Stimulated activated CD8-positive, alpha-beta memory T cell treated with anti-CD3 and anti-CD28 coated beads, Interleukin-15, amount 100 ng/mL, for 1 hour (primary cell): ENCODE measurements around the gene CKMT2.

Experiments
- DNase-seq: peaks from one replicate; pipeline ENCODE4 v3.0.0-alpha.2; 2020; ENCODE audit warnings: low read depth

The CKMT2 gene

GRCh38 chr5:81216152-81216551 is 17.0 kb upstream of the CKMT2 start:
- DNase-seq = no peak

GRCh38 chr5:81219389-81219788 is 13.7 kb upstream of the CKMT2 start:
- no peak for DNase-seq

GRCh38 chr5:81222285-81222684 is 10.8 kb upstream of the CKMT2 start:
- no peak for DNase-seq

- DNase-seq = no peak
Measured at GRCh38 chr5:81225463-81225862, 7.7 kb upstream of the CKMT2 start.

GRCh38 chr5:81226286-81226685 is 6.8 kb upstream of the CKMT2 start:
- no peak for DNase-seq

- no peak for DNase-seq
Measured at GRCh38 chr5:81226949-81227348, 6.2 kb upstream of the CKMT2 start.

- no peak for DNase-seq
Measured at GRCh38 chr5:81228084-81228483, 5.0 kb upstream of the CKMT2 start.

GRCh38 chr5:81230416-81230815 is 2.7 kb upstream of the CKMT2 start:
- no peak for DNase-seq

- DNase-seq = no peak
Measured at GRCh38 chr5:81232464-81233079, 550 bp upstream of the CKMT2 start.

GRCh38 chr5:81234299-81234698 is 1.2 kb downstream of the CKMT2 start:
- no peak for DNase-seq

GRCh38 chr5:81234801-81235200 is 1.7 kb downstream of the CKMT2 start:
- DNase-seq = no peak

- DNase-seq = no peak
Measured at GRCh38 chr5:81235287-81236072, 2.4 kb downstream of the CKMT2 start.

GRCh38 chr5:81238460-81238859 is 5.3 kb downstream of the CKMT2 start:
- DNase-seq = no peak

- DNase-seq = no peak
Measured at GRCh38 chr5:81239613-81240012, 6.5 kb downstream of the CKMT2 start.

- no peak for DNase-seq
Measured at GRCh38 chr5:81241001-81241400, 7.9 kb downstream of the CKMT2 start.

- no peak for DNase-seq
Measured at GRCh38 chr5:81241961-81242648, 9.0 kb downstream of the CKMT2 start.

GRCh38 chr5:81242906-81243436 is 9.8 kb downstream of the CKMT2 start:
- DNase-seq = no peak

GRCh38 chr5:81244451-81244850 is 11.3 kb downstream of the CKMT2 start:
- DNase-seq = no peak

GRCh38 chr5:81245871-81246235 is 12.7 kb downstream of the CKMT2 start:
- no peak for DNase-seq

- DNase-seq = no peak
Measured at GRCh38 chr5:81246697-81247096, 13.6 kb downstream of the CKMT2 start.

- no peak for DNase-seq
Measured at GRCh38 chr5:81247441-81247972, 14.4 kb downstream of the CKMT2 start.

GRCh38 chr5:81249240-81249639 is 16.1 kb downstream of the CKMT2 start:
- DNase-seq = no peak

GRCh38 chr5:81250004-81250403 is 16.9 kb downstream of the CKMT2 start:
- DNase-seq = no peak
